Muscle layer of colon (tissue), 2 donors: ENCODE results near the gene TRMT61B.

Source experiments
- H3K27ac ChIP-seq: one replicate; pipeline ENCODE4 v1.7.0; 2013; ENCODE audit warnings: low read depth, mild to moderate bottlenecking, low read length, moderate library complexity
- H3K27me3 ChIP-seq, 2 donors: one replicate each; pipeline ENCODE4 v1.7.0; 2013; ENCODE audit warnings: low read length in 2 of 2, mild to moderate bottlenecking in 2 of 2; ENCODE audit not compliant: insufficient read depth in 2 of 2, control insufficient read depth in 1 of 2
- H3K36me3 ChIP-seq: one replicate; pipeline ENCODE4 v1.7.0; 2013; ENCODE audit warnings: mild to moderate bottlenecking, low read length; ENCODE audit not compliant: insufficient read depth
- H3K4me1 ChIP-seq: one replicate; pipeline ENCODE4 v1.7.0; 2013; ENCODE audit warnings: mild to moderate bottlenecking, low read length; ENCODE audit not compliant: insufficient read depth
- H3K4me3 ChIP-seq, 2 donors: one replicate each; pipeline ENCODE4 v1.7.0; 2013; ENCODE audit warnings: low read length in 2 of 2, low read depth in 1 of 2, mild to moderate bottlenecking in 1 of 2, moderate library complexity in 1 of 2
- H3K9ac ChIP-seq: one replicate; pipeline ENCODE4 v1.7.0; 2013; ENCODE audit warnings: low read length
- H3K9me3 ChIP-seq: one replicate; pipeline ENCODE4 v1.7.0; 2013; ENCODE audit warnings: mild to moderate bottlenecking, low read length
- donor health status: abdominal sarcoma.
- donor health status: Adenocarcinoma of cecum.

TRMT61B gene

DNA sequence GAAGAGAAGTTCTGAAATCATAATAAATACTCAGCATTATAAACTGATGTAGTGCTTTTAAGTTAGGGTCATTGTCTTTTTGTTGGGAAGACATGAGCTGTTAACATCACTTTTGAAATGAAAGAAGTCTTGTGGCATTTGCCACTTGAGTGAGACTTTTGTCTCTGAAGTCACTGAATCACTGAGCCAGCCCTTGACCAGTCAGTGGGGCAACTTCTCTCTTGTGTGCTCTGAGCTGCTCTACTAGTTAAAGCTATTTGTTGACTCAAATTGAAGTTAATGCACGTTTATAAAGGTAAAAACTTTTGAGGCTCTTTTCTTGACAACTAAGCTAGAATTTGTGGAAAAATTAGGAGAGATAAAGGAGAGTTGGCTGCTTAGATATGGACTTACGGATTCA is 31.1 kb upstream of the TRMT61B start:
- Histone ChIP-seq H3K4me3 (no peak overlapping the region), H3K4me1 (peaks cover 10% of the 10 kb centered on the region), H3K36me3 (peaks cover 5% of the 10 kb centered on the region), H3K9me3 (no peaks in the 10 kb centered on the region), H3K27ac (no peak overlapping the region), H3K27me3 (no peaks in the 10 kb centered on the region), H3K9ac (no peak overlapping the region)

DNA sequence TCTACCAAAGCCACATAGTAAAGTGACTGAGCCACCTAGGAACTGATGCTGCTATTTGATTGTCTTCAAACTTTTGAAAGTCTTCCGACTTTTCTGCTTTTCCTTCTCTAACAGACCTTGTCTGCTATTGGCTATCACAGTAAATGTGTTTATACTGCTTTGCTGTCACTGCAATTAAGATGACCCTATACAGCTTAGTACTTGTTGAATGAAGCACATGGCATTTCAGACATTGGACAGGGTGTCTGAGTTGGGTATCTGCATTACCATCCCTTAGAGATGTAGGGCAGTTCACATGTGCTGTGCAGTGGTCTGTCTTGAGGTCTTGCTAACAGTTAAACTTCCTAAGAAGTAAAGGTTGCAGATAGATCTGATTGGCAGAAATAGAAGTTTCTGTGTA is 27.9 kb upstream of the TRMT61B start:
- no peaks in the 10 kb centered on the region for H3K27me3 ChIP-seq
- H3K9me3 ChIP-seq, result no peaks in the 10 kb centered on the region
- peaks cover 5% of the 10 kb centered on the region for H3K36me3 ChIP-seq
- H3K4me1 ChIP-seq, result peaks cover 21% of the 10 kb centered on the region
- no peak overlapping the region for H3K4me3 ChIP-seq
- H3K9ac ChIP-seq, result no peak overlapping the region
- H3K27ac ChIP-seq, result no peak overlapping the region

DNA sequence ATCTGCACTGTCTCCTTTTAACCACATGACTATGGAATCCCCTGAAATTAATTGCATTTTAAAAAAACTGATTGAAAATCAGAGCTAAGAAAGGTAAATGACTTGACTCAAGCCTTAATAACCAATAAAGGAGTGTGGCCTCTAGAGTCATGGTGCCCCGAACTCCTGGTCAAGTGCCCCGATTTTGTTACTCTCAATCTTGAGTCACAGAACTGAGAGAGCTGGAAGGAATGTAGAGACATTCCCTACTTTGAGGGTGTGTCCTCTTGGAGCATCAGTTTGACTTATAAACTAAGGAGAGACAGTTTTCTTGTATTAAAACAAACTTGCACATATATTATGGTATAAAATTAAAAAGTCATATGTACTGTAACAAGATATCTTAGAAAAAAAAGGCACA is 26.8 kb upstream of the TRMT61B start:
- H3K4me3 ChIP-seq, result no peak overlapping the region
- no peaks in the 10 kb centered on the region for H3K27me3 ChIP-seq
- no peak overlapping the region for H3K9ac ChIP-seq
- H3K36me3 ChIP-seq, result no peaks in the 10 kb centered on the region
- H3K27ac ChIP-seq, result no peak overlapping the region
- H3K4me1 ChIP-seq, result peaks cover 21% of the 10 kb centered on the region
- no peaks in the 10 kb centered on the region for H3K9me3 ChIP-seq

DNA sequence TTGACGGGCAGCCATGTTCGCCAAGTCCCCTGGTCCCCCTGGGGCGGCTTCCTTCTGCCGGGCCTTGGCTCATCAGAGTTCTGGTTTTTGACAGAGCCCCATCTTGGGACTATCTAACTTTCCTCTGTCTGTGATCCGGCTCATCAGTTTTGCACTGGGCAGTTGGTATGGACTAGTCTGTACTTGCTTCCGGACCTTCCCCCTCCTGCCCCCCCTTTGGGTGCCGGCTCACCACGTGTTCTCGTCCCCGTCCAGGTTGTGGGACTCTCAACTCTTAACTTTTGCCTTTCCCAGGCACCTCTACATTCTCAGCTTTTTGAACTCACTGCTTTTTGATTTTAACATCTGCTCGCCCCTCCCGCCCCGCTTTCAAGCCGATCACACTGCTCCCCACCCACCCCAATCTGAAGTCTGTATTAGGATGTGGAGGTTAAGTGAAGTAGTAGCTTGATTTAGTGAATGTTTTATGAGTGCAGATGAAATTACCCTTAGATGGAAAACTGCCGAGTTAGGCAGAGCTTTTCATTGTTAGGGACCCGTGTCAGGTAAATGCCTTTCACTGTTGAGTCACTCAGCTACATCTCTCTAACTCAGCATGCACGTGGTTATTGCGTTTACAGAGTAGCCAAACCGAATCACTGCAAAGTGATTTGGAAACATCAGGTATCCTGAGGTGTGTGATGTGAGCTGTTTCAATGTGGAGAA is 25.2 kb upstream of the TRMT61B start:
- Histone ChIP-seq H3K9me3 (no peaks in the 10 kb centered on the region), H3K4me3 (peak overlapping the region; percentile 73 to 98), H3K9ac (peak overlapping the region; percentile 9), H3K4me1 (peaks cover 21% of the 10 kb centered on the region), H3K27me3 (no peaks in the 10 kb centered on the region), H3K27ac (peak overlapping the region; percentile 68), H3K36me3 (no peaks in the 10 kb centered on the region)

DNA sequence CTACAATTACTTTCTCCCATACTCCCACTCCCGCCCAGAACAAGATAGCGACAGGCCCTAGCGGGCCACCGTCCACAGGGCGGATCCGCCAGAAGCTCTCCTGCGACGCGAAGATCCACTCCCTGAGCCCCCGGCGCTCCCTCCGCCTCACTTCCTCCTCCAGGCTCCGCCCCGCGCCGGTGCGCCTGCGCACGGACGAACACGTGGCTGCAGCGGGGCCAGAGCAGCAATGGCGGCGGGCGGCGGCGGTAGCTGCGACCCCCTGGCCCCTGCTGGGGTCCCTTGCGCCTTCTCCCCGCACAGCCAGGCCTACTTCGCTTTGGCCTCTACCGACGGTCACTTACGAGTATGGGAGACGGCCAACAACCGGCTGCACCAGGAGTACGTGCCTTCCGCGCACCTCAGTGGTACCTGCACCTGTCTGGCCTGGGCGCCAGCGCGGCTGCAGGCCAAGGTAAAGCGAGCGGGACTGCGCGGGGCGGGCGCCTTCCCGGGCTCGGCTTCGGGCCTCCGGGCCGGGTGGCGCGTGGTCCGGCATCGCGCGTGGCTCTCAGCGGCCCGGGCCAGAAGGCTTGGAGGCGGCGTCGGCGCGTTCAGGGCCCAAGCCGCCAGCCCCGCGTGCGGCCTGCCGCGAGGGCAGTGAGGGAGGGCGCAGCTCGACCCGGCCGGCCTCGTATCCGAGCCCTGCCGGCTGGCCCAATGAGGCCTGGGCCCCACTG is 24.5 kb upstream of the TRMT61B start, which contains the start of gene WDR43:
WDR43 (plus strand) TSS at position 198 of the 719 bp plus-strand sequence; CDS start at position 230, 32 bp downstream.
- H3K36me3 ChIP-seq, result no peaks in the 10 kb centered on the region
- H3K27ac ChIP-seq, result peak within 1 kb of the TSS; percentile 68
- peaks cover 21% of the 10 kb centered on the region for H3K4me1 ChIP-seq
- no peaks in the 10 kb centered on the region for H3K27me3 ChIP-seq
- H3K9ac ChIP-seq, result peak within 1 kb of the TSS; percentile 9
- peak within 1 kb of the TSS; percentile 73 to 98 for H3K4me3 ChIP-seq
- H3K9me3 ChIP-seq, result no peaks in the 10 kb centered on the region

GRCh38 chr2:28893488-28893887 is 23.4 kb upstream of the TRMT61B start:
- Histone ChIP-seq H3K36me3 (no peaks in the 10 kb centered on the region), H3K9me3 (no peaks in the 10 kb centered on the region), H3K27me3 (no peaks in the 10 kb centered on the region), H3K9ac (no peak overlapping the region), H3K4me3 (no peak overlapping the region), H3K27ac (no peak overlapping the region), H3K4me1 (peaks cover 21% of the 10 kb centered on the region)

DNA sequence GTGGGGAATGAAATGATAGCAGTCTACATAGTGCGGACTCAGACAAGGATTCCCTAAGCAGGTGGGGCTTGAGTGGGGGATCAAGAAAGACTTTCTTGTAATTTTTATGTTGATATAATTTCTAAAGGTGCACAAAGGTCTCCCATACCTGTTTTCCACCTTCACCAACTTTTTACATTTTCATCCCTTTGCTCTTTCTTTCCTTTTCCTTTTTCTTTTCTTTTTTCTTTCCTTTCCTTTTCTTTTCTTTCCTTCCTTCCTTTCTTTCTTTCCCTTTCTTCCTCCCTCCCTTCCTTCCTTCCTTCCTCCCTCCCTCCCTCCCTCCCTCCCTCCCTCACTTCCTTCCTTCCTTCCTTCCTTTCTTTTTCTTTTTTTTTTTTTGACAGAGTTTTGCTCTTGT is 10.1 kb upstream of the TRMT61B start:
- Histone ChIP-seq H3K4me3 (no peak overlapping the region), H3K4me1 (no peaks in the 10 kb centered on the region), H3K36me3 (no peaks in the 10 kb centered on the region), H3K9me3 (no peaks in the 10 kb centered on the region), H3K9ac (no peak overlapping the region), H3K27ac (no peak overlapping the region), H3K27me3 (no peaks in the 10 kb centered on the region)

GRCh38 chr2:28871620-28872019 is 1.5 kb upstream of the TRMT61B start:
- Histone ChIP-seq H3K9me3 (no peaks in the 10 kb centered on the region), H3K36me3 (no peaks in the 10 kb centered on the region), H3K4me1 (peaks cover 20% of the 10 kb centered on the region), H3K27ac (no peak overlapping the region), H3K9ac (no peak overlapping the region), H3K4me3 (no peak overlapping the region), H3K27me3 (no peaks in the 10 kb centered on the region)

DNA sequence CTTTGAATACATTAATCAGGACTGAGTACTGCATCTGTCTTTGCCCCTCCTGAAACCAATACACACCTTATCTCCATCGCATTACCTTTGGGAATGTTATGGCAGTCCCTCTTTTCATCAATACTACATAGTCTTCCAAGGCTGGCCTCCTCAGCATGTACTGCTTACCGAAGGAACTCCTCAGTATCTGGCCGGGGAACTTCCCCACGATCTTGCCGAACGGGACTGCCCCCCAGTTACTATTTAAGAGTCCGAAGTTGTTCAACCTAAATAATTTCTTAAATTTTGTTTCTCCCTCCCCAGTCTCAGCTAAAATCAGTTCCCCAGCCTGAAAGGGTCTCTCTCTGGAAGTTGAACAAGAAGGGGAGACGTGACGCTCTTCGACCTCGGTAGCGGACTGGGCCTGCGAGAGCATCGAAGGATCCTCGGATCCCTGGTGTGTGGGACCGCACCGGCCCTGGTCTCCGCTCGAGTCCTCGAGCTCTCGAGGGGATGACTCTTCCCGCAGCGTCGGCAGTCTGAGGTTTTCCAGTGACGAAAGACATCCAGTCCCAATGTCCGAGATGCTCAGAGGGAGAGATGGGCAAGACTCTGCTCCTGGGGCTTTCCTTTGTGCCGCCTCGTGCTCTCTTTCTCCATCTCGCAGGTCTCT is 489 bp downstream of the TRMT61B start:
- Histone ChIP-seq H3K9ac (peak overlapping the region; percentile 96), H3K27me3 (no peaks in the 10 kb centered on the region), H3K4me3 (peak overlapping the region; percentile 89 to 100), H3K27ac (peak overlapping the region; percentile 71), H3K9me3 (no peaks in the 10 kb centered on the region), H3K36me3 (no peaks in the 10 kb centered on the region), H3K4me1 (peaks cover 20% of the 10 kb centered on the region)

- Histone ChIP-seq H3K36me3 (no peaks in the 10 kb centered on the region), H3K9me3 (no peaks in the 10 kb centered on the region), H3K4me3 (peak overlapping the region in 1 of 2 donors; percentile 100), H3K27ac (no peak overlapping the region), H3K4me1 (peaks cover 20% of the 10 kb centered on the region), H3K9ac (no peak overlapping the region), H3K27me3 (no peaks in the 10 kb centered on the region)
Observed at GRCh38 chr2:28868611-28869010, 1.5 kb downstream of the TRMT61B start.

DNA sequence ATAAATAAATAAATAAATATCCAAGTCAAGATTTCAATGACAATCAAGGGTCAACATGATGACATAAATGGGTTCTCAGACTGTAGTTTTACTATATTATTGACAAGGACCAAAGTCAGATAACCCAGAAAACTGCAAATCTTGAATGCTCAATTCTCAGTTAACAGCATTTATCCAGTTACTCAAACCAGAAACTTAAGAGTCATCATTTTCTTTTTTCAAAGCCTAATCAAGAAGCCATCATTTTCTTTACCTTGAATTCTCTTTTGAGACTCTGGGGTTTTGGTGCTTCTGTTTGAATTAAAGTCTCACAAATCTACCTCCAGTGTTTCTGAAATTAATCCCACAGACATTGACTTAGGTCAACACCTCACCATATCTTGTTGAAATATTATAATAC is 14.1 kb downstream of the TRMT61B start:
- Histone ChIP-seq H3K9ac (no peak overlapping the region), H3K9me3 (no peaks in the 10 kb centered on the region), H3K27ac (no peak overlapping the region), H3K4me3 (no peak overlapping the region), H3K27me3 (no peaks in the 10 kb centered on the region), H3K36me3 (peaks cover 8% of the 10 kb centered on the region), H3K4me1 (no peaks in the 10 kb centered on the region)
